ENCODE data around the gene NR5A2.
A peak's percentile ranks its signal among the peaks of the same experiment; 100 is the strongest.

Gene NR5A2

DNA sequence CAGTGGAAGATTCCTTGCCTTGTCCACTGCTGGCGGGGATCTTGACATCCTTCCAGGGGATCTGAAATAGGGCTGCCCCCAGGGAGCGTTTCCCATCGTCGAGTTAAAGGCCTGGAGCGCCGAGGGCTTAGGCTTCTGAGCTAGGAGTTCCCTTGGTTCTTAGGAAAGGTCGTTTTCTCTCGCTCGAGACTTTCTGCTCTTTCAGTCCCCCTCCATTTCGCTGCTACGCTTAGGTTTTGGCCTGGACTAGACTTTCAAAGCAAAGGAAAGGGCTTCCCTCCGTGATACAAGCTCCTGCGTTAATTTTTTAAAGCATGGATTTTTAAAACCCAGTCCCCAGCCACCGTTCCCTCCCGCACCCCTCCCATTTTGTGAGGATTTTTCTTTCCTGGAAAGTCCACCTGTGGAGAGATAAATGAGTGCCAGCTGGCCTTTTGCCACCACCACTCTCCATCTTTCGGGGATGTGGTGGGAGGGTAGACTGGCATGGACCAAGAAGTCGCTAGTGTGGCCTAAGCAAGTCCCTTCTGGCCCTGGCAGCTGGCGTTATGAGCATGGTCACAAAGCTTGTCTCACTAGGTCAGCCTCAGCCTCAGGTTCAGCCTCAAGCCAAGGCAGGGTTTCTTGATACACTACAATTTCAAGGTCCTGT, 9.2 kb downstream of the NR5A2 start:
- no peaks in the 10 kb centered on the region for H3K9me3 ChIP-seq (ENCODE audit: insufficient read depth, low read depth, low read length)
- H3K36me3 ChIP-seq (ENCODE audit: insufficient read depth, low read depth, low read length), result no peaks in the 10 kb centered on the region
- no peak overlapping the region for H3K27ac ChIP-seq (ENCODE audit: low read length)
- peaks cover 18% of the 10 kb centered on the region; the same call in 1 of the 2 replicates for H3K4me1 ChIP-seq (ENCODE audit: insufficient read depth, low read length)
- H3K27me3 ChIP-seq (ENCODE audit: insufficient read depth, low read length), result peaks cover 100% of the 10 kb centered on the region
- H3K4me3 ChIP-seq (ENCODE audit: low read length), result peak overlapping the region; percentile 68
- H3K9ac ChIP-seq (ENCODE audit: low read depth, low read length), result 0 out of 2 replicates have a peak overlapping the region, but pooled peaks have one; percentile 5

DNA sequence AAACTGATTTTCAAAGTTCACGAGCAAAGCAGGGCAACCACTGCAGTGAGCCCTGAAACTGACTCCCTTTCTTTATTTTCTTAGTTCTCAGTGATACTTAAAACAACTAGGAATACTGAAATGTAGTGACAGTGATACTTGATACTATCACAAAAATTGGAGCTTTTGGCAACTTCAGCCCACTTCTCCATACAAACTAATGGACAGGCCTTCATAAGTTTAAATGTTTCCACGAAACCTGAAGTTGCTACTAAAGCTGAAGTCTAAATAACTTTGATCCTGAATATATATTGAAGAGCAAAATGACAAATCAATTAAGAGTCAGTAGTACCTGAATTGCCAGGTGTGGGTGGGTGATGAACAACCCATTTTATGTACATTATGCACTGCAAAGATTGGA, 10.0 kb downstream of the NR5A2 start:
- H3K27me3 ChIP-seq (ENCODE audit: insufficient read depth, low read length), result peaks cover 100% of the 10 kb centered on the region
- peaks cover 20% of the 10 kb centered on the region; the same call in 1 of the 2 replicates for H3K4me1 ChIP-seq (ENCODE audit: insufficient read depth, low read length)
- no peak overlapping the region for H3K27ac ChIP-seq (ENCODE audit: low read length)
- H3K4me3 ChIP-seq (ENCODE audit: low read length), result peak overlapping the region; percentile 81; the same call in 1 of the 2 replicates
- no peaks in the 10 kb centered on the region for H3K9me3 ChIP-seq (ENCODE audit: insufficient read depth, low read depth, low read length)
- H3K36me3 ChIP-seq (ENCODE audit: insufficient read depth, low read depth, low read length), result no peaks in the 10 kb centered on the region
- H3K9ac ChIP-seq (ENCODE audit: low read depth, low read length), result no peak overlapping the region

DNA sequence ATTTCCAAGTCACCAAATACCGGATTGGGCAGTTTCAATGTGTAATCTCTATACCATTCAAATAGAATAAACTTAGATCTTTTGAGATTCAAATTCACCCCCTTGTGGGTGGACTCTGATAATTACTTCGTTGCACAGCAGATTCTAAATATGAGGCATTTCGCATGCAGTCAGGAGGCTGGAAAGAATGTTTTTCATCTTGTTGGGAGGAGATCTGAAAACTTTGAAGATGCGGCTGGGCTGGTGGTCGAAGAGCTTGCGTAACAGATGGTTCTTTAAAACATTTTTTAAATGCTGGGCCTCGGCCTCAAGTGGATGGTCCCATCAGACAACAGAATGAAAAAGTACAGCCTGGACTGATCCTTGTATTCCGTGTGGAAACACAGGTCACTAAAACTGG, 10.4 kb downstream of the NR5A2 start:
- Histone ChIP-seq H3K27me3 (ENCODE audit: insufficient read depth, low read length) (peaks cover 100% of the 10 kb centered on the region), H3K9ac (ENCODE audit: low read depth, low read length) (no peak overlapping the region; the same call in 1 of the 2 replicates), H3K36me3 (ENCODE audit: insufficient read depth, low read depth, low read length) (no peaks in the 10 kb centered on the region), H3K4me1 (ENCODE audit: insufficient read depth, low read length) (peaks cover 20% of the 10 kb centered on the region; the same call in 1 of the 2 replicates), H3K27ac (ENCODE audit: low read length) (no peak overlapping the region), H3K9me3 (ENCODE audit: insufficient read depth, low read depth, low read length) (no peaks in the 10 kb centered on the region), H3K4me3 (ENCODE audit: low read length) (peak overlapping the region; percentile 81)

DNA sequence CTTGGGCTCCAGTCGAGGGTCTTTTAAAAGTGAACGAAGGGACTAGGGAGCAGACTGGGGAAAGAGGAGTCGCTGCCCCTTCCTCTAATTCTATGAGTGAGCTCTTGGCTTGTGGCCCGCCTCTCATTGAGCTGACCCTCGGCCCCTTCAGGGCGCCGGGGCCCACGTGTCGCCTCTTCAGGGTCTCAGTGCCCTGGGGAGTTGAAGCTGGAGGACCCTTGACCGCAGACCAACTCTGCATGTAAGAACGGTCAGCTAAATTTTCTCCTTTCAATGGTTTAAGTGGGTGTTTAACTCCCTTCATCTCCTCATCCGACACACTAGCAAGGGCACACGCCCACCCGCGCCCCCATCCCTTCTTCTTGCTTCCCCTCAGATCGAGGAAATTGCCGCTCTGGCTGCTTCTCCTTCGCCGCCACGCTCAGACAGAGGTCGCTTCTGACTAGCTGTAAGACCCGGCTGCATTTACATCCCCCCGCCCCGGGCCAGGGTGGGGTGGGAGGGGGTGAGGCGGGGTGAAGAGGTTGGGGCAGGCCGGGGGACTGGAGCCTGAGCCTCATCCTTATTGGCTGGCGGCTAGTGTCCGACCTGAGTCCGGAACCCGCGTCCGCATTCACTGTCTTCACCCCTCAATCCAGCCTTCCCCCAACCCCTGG, 10.9 kb downstream of the NR5A2 start:
- Histone ChIP-seq H3K4me1 (ENCODE audit: insufficient read depth, low read length) (peaks cover 23% of the 10 kb centered on the region; the same call in 1 of the 2 replicates), H3K36me3 (ENCODE audit: insufficient read depth, low read depth, low read length) (no peaks in the 10 kb centered on the region), H3K9ac (ENCODE audit: low read depth, low read length) (peak overlapping the region; percentile 64; the same call in 1 of the 2 replicates), H3K4me3 (ENCODE audit: low read length) (peak overlapping the region; percentile 81), H3K27me3 (ENCODE audit: insufficient read depth, low read length) (peaks cover 100% of the 10 kb centered on the region), H3K27ac (ENCODE audit: low read length) (no peak overlapping the region), H3K9me3 (ENCODE audit: insufficient read depth, low read depth, low read length) (no peaks in the 10 kb centered on the region)

DNA sequence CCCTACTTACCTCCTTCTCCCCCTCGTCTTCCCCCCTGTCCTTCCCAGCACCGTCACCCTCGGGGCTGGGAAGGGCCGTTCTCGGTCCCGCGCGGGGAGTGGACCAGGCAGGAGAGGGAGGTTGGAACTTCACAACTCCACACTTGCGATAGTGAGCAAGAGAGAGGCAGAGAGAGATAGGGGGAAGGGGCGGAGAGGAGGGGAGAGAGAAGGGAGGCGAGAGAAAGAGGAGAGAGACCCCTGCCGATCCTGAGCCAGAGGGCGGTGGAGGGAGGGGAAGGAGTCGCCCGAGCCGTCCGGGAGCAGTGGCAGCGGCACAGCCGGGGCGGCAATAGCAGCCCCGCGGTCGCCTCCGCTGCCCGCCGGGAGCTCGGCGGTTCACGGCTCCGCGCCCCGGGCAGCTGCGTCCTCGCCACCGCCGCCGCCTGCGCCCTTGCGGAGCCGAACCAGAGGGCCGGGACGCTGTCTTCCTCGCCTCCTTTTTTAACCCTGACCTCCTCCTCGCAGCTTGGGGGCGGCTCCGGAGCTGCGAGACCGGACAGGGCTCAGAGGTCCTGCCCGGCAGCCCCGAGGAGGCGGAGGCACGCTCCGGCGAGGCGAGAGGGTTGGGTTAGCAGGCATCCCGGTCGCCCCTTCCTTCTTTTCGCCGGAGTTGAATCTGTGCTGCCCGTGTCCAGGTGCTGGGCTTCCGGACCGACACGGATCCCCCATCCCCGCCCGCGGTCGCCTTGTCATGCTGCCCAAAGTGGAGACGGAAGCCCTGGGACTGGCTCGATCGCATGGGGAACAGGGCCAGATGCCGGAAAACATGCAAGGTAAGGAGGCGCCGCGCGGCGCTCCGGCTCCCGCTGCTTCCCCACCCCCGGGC, 11.7 kb downstream of the NR5A2 start:
- H3K9me3 ChIP-seq (ENCODE audit: insufficient read depth, low read depth, low read length), result no peaks in the 10 kb centered on the region
- peaks cover 100% of the 10 kb centered on the region for H3K27me3 ChIP-seq (ENCODE audit: insufficient read depth, low read length)
- H3K4me3 ChIP-seq (ENCODE audit: low read length), result peak overlapping the region; percentile 81
- H3K9ac ChIP-seq (ENCODE audit: low read depth, low read length), result peak overlapping the region; percentile 64; the same call in 1 of the 2 replicates
- no peak overlapping the region for H3K27ac ChIP-seq (ENCODE audit: low read length)
- peaks cover 24% of the 10 kb centered on the region; the same call in 1 of the 2 replicates for H3K4me1 ChIP-seq (ENCODE audit: insufficient read depth, low read length)
- no peaks in the 10 kb centered on the region for H3K36me3 ChIP-seq (ENCODE audit: insufficient read depth, low read depth, low read length)

DNA sequence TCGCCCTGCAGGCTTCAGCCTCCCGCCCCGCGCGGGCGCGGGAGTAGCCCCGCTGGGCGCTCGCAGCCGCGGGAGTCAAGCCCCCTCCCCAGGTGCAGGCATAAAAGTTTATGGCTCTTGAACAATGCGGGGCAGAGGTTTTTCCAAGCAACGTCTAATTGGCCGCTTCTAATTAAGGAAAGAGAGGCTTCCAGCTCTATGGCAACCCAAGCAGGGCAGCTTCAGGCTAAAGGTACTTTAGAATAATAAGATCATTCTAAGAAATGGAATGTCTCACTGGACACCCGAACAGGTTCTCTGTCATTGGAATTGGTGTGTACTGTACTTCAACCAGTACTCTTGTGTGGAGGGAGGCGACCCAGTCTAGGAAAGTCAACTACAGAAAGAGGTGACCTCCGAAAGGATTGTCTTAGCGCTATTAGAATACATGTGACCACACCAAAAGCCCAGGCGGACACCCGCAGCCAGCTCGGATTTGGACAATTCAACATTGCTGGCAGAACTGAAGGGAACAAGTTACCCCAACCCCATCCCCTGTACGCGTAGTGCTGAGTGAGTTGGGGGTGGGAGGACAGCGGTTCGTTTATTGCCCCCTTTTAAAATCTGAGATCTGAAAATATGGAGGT, 12.5 kb downstream of the NR5A2 start:
- H3K4me3 ChIP-seq (ENCODE audit: low read length), result peak overlapping the region; percentile 81
- no peak overlapping the region for H3K27ac ChIP-seq (ENCODE audit: low read length)
- H3K9ac ChIP-seq (ENCODE audit: low read depth, low read length), result no peak overlapping the region; the same call in 1 of the 2 replicates
- H3K36me3 ChIP-seq (ENCODE audit: insufficient read depth, low read depth, low read length), result no peaks in the 10 kb centered on the region
- peaks cover 100% of the 10 kb centered on the region for H3K27me3 ChIP-seq (ENCODE audit: insufficient read depth, low read length)
- peaks cover 24% of the 10 kb centered on the region; the same call in 1 of the 2 replicates for H3K4me1 ChIP-seq (ENCODE audit: insufficient read depth, low read length)
- no peaks in the 10 kb centered on the region for H3K9me3 ChIP-seq (ENCODE audit: insufficient read depth, low read depth, low read length)

DNA sequence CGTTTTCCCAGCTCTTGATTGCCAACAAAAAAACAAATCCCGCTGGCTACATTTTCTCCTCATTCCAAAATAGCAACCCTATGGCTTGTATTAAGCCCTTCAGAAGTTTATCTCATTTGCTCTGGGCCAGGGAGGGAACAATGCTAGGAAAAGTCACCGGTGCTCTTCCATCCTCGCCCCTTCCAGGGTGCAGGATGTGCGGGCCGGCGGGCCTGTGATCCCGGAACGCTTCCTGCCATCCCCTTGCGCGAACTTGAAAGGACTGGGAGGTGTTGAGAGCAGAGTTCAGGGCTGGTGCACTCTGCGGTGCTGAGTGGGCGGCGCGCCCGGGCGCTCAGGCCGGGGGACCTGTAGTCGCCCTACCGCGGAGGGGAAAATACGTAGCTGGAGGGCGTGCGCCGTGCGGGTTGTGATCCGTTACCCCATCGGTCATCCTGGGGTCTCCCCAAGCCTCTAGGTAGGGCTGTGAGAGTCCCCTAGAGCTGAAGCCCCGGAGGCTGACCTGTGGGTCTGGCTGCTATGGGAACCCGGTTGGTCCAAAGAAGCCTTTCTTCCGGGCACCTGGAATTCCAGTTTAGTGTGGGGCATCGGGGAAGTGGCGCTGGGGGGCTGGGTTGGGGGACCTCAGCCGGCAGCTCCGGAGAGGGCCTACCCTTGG, 13.1 kb downstream of the NR5A2 start:
- peak overlapping the region; percentile 81 for H3K4me3 ChIP-seq (ENCODE audit: low read length)
- H3K9me3 ChIP-seq (ENCODE audit: insufficient read depth, low read depth, low read length), result no peaks in the 10 kb centered on the region
- H3K27ac ChIP-seq (ENCODE audit: low read length), result no peak overlapping the region
- H3K36me3 ChIP-seq (ENCODE audit: insufficient read depth, low read depth, low read length), result no peaks in the 10 kb centered on the region
- peaks cover 100% of the 10 kb centered on the region for H3K27me3 ChIP-seq (ENCODE audit: insufficient read depth, low read length)
- H3K4me1 ChIP-seq (ENCODE audit: insufficient read depth, low read length), result peaks cover 24% of the 10 kb centered on the region; the same call in 1 of the 2 replicates
- H3K9ac ChIP-seq (ENCODE audit: low read depth, low read length), result peak overlapping the region; percentile 25; the same call in 1 of the 2 replicates

DNA sequence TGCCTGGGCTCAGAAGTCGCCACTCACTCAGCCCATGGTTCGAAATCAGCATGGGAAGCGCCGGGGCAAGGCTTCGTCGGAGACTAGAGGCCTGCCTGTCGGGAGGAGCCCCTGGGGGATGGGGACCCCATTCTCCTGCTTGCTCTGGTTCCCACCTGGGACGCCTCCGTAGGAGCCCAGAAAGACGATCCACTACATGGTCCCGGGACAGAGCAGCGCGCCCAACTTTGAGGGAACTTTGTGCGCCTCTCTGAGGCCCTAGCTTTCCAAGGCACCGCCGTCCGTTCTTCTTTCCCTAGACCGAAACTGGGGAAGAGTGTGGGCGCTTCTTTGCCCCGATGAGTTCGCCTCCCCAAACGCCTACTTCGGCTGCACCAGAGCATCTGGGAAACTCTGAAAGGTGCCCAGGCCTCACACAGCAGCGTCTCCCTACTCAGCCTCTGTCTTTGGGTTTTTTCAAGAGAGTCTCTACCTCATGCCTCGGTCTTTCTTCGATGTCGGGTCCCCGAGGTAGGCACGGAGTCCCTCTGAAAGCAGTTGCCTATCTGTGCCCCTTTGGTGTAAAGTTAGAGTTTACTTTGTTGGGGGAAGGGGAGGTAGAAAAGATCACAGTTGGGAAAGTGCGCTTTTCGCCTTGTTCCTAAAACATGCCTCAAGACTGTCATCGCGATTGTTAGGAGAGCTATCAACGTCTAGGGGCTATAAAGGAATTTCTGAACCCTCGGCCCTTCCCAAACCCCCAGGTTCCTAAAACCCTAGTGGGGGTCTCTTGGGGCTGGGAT, 14.0 kb downstream of the NR5A2 start:
- H3K27ac ChIP-seq (ENCODE audit: low read length), result no peak overlapping the region
- H3K9ac ChIP-seq (ENCODE audit: low read depth, low read length), result peak overlapping the region; percentile 24; the same call in 1 of the 2 replicates
- H3K36me3 ChIP-seq (ENCODE audit: insufficient read depth, low read depth, low read length), result no peaks in the 10 kb centered on the region
- H3K4me3 ChIP-seq (ENCODE audit: low read length), result peak overlapping the region; percentile 81
- peaks cover 97% of the 10 kb centered on the region for H3K27me3 ChIP-seq (ENCODE audit: insufficient read depth, low read length)
- no peaks in the 10 kb centered on the region for H3K9me3 ChIP-seq (ENCODE audit: insufficient read depth, low read depth, low read length)
- H3K4me1 ChIP-seq (ENCODE audit: insufficient read depth, low read length), result peaks cover 24% of the 10 kb centered on the region; the same call in 1 of the 2 replicates

DNA sequence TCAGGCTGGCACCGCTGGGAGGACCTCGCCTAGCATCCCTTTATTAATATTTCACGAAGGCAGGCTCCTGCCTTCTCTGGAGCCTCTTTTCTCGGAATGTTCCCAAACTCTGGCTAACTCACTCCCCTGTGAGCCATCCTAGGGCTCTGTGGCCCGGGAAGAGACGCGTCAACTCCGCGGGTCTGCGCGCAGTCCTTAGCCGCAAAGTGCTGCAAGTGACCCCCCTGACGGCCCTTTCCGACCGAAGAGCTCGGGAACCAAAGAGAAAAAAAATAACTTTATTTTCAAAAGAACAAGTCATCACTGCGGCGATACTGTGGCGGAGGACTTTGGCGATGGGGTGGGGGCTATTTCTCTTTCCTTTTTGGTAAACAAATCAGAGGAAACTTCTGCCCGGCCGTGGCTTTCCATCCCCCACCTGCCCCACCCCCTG, 14.6 kb downstream of the NR5A2 start:
- peak overlapping the region; percentile 81 for H3K4me3 ChIP-seq (ENCODE audit: low read length)
- H3K9ac ChIP-seq (ENCODE audit: low read depth, low read length), result peak overlapping the region; percentile 24; the same call in 1 of the 2 replicates
- H3K36me3 ChIP-seq (ENCODE audit: insufficient read depth, low read depth, low read length), result no peaks in the 10 kb centered on the region
- no peaks in the 10 kb centered on the region for H3K9me3 ChIP-seq (ENCODE audit: insufficient read depth, low read depth, low read length)
- peaks cover 21% of the 10 kb centered on the region; the same call in 1 of the 2 replicates for H3K4me1 ChIP-seq (ENCODE audit: insufficient read depth, low read length)
- H3K27ac ChIP-seq (ENCODE audit: low read length), result no peak overlapping the region
- H3K27me3 ChIP-seq (ENCODE audit: insufficient read depth, low read length), result peaks cover 91% of the 10 kb centered on the region
